SHP77 (cell line): Measurements from ENCODE around the gene PADI1.

Experiments
- DNase-seq, 2 experiments: peaks; one replicate each; lab custom pipeline; 2025; lab: John Stamatoyannopoulos, UW

The PADI1 gene

GRCh38 chr1:17181781-17182464, 23.0 kb upstream of the PADI1 start:
- no peak for DNase-seq

GRCh38 chr1:17183388-17184160, 21.4 kb upstream of the PADI1 start:
- DNase-seq: no peak

DNA sequence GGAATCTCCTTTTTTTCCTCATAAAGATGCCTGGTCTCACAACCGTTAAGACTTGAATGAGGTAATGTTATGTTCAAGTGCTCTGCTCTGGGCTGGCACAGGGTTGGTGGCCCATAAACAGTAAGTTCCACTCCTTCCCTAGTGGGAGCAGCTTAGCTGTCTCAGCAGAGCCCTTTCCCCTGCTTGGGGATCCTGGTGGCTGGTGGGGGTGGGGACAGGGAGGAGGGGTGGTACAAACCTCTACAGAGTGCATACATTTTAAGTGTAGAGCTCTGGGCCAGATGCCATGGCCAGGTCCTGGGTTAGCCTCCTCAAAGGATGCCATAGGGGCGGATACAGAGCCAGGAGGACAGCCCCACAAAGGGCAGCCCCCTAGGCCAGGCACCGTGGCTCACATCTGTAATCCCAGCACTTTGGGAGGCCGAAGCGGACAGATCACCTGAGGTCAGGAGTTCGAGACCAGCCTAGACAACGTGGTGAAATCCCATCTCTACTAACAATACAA, 20.7 kb upstream of the PADI1 start:
- no peak for DNase-seq

- no peak for DNase-seq
Measured at GRCh38 chr1:17184822-17185484, 20.0 kb upstream of the PADI1 start.

- no peak for DNase-seq
Measured at GRCh38 chr1:17185485-17185860, 19.5 kb upstream of the PADI1 start.

GRCh38 chr1:17186216-17186909, 18.6 kb upstream of the PADI1 start:
- no peak for DNase-seq

DNA sequence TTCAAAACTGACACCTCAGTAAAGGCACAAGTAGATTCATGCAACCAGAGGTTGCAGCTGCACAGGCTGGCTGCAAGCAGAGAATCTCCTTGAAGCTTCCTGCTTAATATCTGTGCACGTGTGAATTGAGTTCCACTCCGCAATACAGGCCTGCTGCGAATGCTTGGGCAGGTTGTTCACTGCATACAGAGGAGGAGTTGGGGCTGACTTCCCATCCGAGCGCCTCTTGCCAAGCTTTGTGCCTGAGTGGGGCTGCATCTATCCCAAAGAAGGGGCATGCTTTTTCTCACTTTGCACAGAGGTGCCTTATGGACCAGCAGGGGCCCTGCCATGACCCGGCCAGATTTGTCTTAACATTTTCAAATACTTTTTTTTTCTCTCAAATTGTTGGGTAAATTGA, 17.9 kb upstream of the PADI1 start:
- no peak for DNase-seq

- DNase-seq: no peak
Measured at GRCh38 chr1:17188217-17188616, 16.7 kb upstream of the PADI1 start.

- no peak for DNase-seq
Measured at GRCh38 chr1:17188889-17189631, 15.9 kb upstream of the PADI1 start.

DNA sequence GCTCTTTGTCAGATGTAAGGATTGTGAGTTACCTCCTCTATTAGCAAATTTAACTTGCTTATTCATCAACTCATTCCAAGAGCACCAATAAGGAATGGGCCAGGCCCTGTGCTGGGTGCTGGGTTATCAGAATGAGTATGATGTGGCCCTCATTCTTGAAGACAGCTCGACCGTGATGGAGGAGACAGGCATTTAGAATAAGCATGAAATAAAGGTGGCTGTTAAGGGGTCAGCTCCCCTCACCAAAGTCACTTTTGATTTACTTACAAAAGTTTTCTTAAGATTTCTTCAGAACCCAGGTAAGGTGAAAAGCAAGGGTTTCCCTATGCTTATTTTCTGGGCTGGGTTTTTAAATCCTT, 15.3 kb upstream of the PADI1 start:
- no peak for DNase-seq

- no peak for DNase-seq
Measured at GRCh38 chr1:17190010-17190995, 14.6 kb upstream of the PADI1 start.

DNA sequence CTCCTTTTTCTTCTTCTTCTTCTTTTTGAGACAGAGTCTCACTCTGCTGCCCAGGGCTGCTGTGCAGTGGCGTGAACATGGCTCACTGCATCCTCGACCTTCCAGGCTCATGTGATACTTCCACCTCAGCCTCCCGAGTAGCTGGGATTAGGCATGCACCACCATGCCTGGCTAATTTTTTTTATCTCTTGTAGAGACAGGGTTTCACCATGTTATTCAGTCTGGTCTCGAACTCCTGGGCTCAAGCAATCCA, 13.0 kb upstream of the PADI1 start:
- no peak for DNase-seq

DNA sequence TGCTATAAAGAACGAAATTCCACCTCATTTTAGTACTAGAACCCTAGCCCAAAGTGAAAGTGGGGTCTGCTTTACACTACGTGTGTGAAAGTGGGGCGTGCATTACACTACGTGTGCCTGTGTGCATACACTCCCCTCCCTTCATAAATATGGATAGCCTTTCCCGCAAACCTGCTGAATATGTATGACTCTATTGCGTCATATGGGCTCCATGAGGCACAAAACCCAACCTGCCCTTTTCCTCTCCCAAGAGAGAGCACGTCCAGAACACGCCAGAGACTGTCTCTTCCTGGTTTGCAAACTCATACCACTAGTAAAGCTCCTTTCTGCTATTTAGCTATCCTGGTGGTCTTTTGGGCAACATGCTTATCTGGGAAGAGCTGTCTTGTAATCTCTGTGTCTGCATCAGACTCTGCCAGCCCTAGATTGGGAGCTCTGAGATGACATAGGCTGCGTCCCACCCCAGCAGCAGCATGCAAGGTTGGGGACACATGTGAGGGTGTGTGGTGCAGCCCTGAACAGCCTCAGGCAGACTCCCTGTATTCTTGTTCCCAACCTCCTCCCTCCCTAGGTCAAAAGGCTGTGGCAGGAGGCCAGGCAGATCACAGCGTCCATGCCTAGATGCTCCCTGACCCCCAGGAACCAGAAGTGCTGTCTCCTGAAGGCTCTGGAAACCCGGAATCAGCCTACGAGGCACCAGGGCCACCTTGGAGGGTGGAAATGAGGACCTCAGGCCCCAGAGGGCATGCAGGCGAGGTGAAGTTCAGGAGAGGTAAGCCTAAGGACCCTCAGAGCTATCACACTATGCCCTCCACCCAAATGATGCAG, 12.3 kb upstream of the PADI1 start:
- no peak for DNase-seq

GRCh38 chr1:17193222-17194132, 11.5 kb upstream of the PADI1 start:
- no peak for DNase-seq

GRCh38 chr1:17194133-17194475, 10.8 kb upstream of the PADI1 start:
- no peak for DNase-seq

DNA sequence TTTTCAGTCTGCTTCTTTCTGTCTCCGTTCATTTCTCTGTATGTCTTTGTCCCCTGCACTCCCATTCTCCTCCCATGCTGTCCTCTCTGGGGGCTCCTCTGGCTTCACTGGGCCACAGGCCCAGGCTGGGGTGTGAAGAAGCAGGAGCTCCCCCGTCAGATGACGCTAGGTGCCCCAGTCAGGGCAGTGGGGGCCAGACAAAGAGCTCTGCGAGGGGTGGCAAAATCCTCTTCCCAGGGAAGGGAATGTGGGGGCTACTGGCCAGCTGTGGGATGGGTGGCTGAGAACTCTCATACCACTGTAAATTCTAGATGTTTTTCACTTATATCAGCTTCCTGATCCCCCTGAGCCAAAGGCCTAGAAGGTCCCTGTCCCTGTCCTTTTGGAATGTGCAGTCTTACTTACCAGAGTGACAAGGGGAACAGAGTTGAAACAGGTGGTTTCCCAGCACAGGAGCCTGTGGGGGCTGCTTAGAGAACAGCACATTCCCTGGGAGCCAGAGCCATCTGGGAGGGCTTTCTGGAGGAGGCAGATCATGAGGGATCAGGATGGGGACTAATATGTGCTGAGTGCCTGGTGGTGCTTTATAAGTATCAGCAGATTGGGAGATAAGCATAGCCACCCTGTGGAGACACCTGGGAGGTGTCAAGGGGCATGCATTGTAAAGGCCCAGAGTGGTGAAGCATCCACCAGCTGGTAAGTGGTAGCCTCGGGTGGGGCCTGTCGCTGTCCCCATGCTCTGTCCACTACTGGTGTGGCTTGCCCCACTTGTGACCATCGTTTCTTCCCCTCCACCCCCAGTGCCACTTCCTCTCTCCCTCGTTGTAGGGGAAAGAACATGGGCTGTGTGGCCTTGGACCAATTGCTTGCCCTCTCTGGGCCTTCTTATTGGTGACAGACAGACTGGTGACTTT, 10.1 kb upstream of the PADI1 start:
- DNase-seq: no peak

DNA sequence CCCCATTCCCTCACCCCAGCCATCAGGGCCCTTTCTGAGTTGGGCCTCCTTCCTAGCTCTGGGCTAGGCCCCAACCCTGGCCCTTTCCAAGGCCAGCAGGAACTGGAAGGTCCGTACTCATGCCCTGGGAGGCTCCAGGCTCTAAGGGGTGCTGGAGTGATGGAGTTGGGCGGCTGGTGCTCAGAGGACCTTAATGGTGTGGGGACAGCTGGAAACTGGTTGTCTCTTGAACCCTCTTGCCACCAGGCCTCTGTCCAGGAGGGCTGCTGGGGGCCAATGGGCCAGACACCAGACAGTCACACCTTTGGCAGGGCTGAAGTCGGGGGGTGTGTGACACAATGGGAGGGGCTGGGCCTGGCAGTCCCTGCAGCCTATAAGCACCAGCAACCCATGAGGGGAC, 9.2 kb upstream of the PADI1 start:
- DNase-seq: no peak
